NOMO-1 (cell line): ENCODE measurements around the gene ZFPM1.
"Not testable (repeated sequence)": the region's sequence is repeated elsewhere in the genome, so short reads cannot be mapped to it uniquely, and the experiment has no call there.

Experiments
- DNase-seq, 2 experiments: peaks; one replicate each; lab custom pipeline; 2025; ENCODE audit not compliant: unreplicated experiment in 2 of 2; lab: John Stamatoyannopoulos, UW

The ZFPM1 gene

DNA sequence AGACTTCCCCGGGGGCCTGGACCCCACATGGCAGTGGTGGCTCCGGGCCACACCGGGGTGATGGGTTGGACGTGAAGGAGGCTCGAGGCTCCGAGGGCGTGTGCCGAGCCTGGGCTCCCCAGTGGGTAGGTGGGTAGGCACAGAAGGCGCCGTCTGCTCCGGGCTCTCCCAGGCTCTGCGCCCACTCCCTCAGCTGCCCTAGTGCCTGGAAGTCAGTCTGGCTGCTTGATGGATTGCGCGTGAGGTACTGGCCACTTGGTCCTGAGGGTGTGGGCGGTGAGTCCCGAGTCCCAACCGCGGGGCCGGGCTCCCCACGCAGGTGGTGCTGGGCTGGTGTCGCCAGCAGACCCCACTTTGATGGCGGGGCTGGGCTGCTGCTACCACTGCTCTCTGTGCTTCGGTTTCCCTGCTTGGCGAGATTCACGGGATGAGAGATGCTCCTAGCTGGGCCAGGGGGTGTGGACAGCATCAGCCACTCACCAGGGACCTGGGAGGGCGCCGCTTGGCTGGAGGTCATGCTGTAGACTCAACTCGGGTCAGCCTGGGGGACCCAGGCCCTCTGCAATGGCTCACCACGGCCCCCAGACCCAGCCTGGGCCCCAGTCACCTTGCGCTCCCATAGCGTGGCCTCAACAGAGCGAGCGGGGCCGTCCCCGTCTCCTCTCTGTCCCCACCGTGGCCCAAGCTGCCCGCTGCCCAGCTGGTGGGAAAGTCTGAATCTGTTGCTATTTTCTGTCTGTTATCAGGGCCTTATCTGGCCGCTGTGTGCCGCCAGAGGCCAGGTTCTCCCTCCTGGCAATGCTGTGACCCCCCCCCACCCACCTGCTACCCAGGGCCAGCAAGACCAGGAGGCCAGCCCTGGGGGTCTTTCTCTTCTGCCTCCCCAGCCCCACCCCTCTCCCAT is 26.1 kb downstream of the ZFPM1 start:
- DNase-seq = no peak

DNA sequence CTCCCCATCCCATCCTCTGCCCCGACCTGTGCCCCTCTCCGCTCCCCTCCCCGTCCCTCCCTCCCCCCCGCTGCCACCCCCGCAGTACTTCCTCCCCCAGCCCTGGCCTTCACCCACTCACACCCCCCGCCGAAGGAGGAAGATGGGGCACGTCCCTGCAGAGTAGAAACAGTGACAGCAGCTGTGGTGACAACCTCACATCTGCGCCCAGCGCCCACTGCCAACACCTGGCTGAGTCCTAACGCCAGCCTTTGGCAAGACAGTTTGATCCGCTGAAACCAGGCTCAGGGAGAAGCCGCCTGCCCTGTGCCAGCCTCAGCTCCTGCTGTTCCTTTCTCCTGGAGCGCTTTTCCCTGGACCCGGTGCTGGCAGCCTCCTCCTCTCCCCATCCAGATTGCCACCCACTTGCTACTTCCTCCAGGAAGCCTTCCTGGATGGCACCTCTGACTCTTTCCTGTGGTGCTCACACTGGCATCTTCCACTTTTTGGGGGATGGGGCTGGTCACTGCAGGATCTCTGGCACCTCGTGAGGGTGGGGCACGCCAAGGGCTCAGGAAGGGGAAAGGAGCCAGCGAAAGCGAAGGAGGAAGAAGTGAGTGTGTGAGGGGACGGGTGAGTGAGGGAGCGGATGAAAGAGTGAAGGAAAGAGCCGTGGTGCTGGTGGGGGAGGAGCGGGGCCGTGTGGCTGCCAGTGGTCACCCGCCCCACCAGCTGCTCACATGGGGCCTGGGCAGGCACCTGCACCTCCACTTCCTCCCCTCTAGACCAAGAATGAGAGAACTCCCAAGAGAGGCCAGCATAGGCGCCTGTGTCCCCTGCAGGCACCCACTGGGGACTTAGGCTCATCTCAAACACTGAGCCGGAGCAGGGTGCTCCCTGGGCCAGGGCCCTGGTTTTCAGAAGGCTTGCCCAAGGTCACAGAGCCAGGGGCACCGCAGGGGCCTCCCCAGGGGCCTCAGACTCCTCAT is 27.0 kb downstream of the ZFPM1 start:
- DNase-seq = no peak

DNA sequence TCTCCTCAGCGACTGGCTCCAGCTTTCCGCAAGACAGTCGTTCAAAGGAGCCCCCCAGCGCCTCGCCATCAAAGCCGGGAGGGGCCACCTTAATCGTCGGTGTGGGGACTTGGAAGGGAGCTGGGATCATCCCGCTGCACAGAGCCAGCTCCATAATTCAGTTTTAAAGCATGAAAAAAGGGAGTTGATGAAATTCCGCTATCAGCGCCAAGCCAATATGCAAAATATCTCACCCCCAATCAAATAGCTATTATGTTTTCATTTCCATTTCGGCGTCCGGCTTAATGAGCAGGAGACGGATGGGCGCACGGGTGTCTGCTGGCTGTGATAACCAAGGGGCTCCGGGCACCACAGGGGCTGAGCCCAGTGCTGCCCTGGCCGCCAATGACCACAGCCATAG is 27.7 kb downstream of the ZFPM1 start:
- no peak for DNase-seq

DNA sequence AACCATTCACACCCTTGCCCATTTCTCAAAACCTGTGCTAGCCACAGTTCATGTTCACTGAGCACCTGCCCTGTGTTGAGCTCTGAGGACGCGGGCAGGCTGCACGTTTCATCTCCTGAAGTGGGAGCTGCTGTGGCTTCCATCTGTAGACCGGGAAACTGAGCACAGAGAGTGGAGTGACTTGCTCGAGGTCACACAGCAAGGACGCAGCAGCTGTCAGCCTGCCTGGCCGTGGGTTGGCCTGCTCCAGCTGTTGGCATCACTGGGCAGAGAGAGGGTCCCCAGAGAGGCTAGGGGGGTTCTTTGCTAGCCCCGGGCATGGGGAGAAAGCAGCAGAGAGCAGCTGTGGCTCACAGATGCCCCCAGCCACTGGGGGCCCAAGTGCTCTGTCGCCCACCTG is 28.8 kb downstream of the ZFPM1 start:
- no peak for DNase-seq

DNA sequence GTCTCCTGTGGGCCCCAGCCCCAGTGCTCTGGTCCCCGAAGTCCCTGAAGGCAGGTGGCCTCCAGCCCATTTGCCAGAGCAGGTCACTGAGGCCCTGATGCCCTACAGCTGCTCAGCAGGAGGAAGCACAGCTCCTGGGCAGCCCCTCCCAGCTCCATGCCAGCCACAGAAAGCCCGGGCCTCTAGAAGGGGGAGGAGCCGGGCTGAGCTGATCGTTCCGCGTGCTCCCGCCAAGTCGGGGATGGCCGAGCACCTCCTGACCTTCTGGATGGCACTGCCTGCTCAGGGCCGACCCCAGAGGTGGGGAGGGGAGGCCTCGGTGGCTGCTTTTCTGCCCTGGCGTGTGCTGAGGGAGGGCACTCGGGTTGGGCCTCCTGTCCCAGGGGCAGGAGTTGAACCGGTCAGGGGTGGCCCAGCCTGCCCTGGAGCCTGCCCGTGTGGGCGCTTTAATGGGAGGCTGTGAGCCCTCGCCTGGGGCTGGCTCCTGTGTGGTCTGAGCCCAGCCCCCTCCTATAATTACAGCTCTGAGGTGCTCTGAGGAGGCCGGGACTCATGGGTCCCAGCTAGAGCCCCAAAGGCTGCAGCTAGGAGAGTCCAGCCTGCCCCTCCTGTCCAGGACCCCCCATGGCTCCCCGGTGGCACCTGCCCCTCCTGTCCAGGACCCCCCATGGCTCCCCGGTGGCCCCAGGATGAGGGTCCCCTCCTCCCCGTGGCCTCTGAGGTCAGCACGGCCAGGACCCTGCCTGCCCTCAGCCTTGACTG is 29.7 kb downstream of the ZFPM1 start:
- no peak for DNase-seq

DNA sequence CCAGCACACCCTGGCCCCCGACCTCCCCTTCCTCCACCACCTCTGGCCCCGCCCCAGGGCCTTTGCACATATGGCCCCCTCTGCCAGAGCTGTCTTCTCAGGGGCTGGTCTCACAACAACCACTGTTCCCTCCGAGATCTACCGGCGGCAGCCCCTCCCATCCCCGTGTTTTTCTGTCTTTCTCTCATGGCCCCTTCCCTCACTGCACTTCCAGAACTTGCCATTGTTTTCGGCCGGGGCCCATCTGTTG is 30.2 kb downstream of the ZFPM1 start:
- no peak for DNase-seq

DNA sequence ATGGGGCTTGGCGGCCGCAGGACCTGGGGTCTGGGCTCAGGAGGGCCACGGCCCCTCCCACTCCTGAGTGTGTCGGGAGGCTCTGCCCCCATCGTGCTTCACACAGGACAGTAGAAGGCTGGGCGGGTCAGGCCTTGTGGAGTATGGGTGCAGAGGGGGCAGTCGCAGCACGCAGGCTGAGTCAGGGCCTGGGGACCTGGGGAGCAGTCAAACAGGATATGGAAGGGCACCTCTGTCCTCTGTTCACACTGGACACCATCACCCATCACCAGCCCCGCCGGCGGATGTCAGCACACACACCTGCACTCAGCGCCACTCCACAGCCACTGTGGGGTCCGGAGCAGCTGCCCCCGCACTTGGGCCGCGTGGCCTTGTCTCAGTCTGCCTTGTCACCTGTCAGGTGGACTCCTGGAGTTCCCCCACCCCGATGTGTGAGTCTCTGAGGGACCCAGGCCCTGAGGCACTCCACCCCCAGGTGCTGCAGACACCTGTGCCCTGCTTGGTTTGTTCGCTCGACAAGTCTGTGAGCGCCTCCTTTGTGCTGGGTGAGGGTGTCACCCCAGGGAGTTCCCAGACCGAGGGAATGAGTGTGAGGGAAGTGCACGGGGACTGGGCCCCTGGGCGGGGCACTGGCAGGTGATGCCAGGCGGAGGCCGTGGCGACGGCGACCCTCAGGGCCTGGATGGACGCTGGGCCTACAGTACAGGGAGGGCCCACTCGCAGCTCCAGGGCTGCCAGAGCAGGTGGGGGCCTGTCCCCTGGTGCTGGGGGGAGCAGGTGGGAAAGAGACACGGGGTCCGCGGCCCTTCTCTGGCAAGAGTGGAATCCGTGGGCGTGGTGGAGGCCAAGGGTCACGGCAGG is 31.7 kb downstream of the ZFPM1 start:
- no peak for DNase-seq

DNA sequence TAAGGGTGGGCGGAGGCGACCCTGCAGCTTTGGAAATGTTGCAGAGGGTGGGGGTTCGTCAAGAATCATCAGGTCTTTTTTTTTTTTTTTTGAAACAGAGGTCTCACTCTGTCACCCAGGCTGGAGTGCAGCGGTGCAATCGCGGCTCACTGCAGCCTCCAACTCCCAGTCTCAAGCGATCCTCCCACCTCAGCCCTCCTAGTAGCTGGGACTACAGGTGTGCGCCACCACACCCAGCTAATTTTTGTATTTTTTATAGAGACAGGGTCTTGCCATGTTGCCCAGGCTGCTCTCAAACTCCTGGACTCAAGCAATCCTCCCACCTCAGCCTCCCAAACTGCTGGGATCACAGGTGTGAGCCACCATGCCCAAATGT is 32.3 kb downstream of the ZFPM1 start:
- not testable (repeated sequence) for DNase-seq

DNA sequence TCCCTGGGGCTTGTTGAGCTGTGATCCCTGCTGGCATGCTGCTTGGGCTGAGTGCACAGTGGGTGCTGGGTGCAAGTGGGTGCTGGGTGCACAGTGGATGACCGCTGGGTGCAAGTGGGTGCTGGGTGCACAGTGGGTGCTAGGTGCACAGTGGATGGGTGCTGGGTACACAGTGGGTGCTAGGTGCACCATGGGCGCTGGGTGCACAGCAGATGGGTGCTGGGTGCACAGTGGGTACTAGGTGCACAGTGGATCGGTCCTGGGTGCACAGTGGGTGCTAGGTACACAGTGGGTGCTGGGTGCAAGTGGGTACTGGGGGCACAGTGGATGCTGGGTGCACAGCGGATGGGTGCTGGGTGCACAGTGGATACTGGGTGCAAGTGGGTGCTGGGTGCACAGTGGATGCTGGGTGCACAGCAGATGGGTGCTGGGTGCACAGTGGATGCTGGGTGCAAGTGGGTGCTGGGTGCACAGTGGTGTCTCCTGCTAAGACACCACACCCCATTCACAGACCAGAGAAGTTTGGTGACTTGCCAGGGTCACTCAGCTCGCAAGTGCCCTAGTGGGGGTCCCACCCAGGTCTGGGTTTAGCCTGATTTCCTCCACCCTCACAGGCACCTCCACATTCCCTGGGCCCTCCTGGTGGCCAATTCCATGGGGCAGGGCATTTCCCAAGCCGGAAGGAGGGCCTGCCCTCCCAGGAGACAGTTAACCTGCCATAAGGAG is 33.5 kb downstream of the ZFPM1 start:
- no peak for DNase-seq

DNA sequence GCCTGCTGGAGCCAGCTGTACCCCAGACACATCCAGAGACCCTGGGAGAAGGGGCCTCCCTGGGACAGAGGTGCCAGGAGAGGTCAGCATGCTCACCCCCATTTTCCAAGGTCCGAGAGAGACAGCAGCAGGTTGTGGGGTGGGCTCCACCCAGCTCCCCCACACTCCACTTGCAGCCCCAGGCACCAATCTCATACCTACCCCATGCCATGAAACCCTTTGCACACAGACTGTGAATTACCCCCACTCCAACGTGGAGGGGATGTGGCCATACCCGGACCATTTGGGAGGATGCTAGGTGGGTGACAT is 34.0 kb downstream of the ZFPM1 start:
- DNase-seq = no peak

DNA sequence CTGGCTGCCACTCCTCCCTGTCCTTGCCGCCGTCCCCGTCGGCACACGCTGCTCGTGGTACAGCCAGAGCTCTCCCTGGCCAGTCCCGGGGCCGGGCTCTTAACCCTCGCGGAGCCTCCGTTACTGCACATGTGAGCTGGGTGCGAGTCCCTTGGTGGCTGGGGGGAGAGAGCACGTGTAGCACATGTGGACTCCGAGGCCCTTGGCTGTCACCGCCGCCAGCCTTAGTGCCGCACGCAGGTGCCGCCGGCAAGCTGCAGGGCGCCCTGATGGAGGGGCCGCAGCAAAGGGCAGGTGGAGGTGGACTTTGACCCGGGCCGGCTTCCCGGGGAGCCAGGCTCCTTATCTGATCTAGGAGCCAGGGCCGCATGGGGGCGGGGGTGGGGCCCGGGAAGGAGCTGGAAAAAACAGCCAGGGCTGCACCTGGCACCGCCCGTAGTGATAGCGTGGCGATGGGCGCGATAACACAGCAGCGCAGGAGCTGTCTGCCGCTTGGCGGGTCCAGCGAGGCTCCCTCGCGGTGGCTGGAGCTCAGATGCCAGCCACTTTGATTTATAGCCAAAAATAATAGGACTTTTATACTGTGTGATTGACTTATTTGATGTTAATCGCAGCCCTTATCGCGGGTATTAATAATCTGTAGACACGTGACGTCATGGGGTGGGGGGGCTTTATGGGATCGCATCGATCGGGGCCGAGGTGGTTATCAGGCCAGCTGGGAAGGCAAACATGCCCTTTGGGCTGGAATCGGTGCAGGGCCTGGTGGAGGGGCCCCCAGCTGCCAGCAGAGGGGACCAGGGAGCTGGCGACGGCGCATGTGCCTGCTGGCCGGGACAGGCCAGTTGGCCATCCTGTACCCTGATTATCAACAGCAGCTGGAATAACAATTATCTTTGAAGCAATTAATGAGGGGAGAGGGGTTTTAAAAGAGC is 35.1 kb downstream of the ZFPM1 start:
- no peak for DNase-seq

DNA sequence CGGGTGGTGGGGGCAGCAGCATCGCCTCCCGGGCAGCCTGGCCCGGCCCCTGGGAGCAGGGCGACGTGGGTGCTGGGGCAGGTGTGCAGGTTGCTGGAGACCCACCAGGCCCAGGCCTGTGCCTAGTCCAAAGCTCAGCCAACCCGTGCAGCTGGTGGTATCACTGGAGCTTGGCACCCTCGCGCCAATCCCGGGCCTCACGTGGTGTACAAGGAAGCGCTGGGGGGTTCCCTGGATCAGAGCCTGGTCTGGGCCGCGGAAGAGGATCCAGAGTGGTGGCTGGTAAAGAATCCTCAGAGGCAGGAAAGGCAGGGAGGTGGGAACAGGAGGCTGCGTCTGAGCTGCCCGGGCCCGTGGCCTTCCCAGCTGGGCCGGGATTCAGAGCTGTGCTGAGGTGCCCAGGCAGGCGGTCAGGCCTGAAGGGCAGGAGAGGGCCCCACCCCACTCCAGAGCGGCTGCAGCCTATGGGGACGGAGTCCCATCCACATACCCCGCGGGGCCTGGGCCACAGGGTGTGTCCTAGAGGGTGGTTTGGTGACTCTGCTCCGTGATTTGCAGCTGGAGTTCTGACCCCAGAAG is 36.2 kb downstream of the ZFPM1 start:
- DNase-seq = no peak

DNA sequence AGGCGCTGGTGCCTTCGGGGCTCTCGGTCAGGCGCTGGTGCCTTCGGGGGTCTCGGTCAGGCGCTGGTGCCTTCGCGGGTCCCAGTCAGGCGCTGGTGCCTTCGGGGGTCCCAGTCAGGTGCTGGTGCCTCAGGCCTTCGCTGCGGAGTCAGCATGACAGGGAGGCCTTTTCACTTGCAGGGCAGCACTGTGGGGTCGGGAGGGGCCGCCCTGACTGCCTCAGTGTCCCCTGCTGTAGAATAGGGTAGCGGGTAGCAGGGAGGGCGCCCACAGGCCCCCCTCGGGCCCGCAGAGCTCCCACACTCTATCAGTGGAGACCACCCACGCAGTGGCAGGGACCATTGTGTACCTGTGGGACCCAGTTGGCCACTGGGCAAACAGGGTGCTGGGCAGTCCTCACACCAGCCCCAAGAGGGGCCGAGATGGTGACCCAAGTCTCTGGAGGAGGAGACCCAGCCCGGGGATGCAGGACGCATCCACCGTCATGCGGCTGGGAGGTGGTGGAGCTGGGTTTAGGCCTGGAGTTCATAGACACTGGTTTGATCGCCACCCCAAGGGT is 38.0 kb downstream of the ZFPM1 start:
- DNase-seq = no peak

DNA sequence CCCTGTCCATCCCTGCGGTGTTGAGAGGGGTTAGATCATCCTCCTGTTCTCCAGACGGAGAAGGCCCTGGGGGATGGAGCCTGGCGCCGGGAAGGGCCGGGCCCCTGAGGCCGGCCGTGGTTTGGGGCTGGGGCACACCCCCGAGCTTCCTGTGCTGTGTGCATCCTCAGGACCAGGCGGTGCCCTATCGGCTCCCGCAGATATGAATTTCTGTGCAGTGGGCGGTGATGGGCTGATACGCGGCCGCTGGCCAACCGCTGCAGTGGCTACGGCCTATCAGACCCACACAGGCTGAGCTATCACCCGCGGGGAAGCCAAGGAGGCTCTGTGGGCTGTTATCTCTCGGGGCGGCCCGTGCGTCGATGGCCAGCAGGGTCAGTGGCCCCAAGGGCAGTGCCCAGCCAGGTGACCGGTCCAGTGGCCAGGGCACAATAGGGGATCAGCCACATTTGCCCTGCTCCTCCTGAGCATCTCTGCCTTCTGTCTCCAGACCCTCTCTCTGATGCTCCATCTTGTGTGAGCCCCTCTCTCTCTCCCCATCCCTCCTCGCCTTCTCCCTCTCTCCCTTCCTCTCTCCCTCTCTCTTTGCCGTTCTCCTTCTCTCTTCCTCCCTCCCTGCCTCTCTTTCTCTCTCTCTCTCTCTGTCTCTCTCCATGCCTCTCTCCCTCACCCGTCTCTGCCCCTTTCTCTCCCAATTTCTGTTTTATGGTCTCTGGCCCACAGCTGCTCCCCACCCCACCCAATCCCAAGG is 38.7 kb downstream of the ZFPM1 start:
- no peak for DNase-seq

DNA sequence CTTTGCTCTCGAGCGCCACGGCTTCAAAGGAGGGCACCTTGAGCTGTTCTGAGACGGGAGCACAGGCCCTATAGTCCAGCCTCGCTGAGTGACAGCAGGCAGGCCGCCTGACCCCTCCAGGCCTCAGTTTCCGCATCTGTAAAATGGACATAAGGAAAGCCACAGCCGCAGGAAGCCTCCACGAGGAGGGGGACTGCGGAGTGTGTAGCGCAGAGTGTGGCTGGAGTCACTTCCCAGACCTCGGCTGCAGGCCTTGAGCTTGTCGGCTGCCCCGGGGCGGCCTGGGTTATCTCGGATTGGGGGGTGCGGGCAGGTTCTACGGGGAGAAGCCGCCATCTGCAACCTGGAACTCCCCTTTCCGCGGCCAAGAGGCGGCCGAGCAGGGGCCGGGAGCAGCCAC is 40.8 kb downstream of the ZFPM1 start:
- DNase-seq = no peak

DNA sequence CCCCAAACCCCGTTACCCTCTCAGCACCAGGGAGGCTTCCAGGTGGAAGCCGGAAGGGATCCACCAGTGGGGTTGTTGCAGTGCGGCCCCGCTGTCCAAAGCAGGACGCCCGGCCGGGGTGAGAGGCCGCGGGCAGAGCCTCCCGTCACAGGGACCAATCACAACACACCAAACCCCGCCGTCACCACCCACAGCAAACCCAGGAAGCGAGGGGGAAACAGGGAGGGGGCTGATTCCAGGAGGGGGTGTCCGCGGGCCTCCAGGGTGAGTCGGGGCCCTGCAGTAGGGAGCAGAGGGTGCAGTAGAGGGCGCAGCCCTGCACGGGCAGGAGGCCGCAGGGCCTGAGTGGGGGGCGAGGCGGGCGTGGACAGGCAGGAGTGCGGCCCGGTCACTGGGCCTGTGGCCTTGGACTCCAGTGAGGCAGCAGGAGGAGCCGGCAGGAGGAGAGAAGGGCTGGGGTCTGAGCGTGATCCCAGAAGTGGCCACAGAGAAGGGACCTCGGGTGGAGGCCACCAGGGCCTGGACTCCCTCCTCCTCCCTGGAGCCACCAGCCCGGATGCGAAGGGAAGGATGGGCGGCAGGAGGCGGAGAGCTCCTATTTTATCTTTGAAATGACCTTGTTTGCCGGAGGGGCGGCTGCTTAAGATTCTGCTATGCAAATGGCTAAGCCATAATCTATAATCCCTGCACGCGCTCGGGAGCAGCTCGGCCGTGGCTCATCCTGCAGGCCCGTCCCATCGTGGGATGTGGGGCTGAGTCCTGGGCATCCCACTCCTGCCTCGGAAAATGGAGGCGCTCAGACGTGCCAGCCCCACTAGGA is 41.5 kb downstream of the ZFPM1 start:
- DNase-seq = no peak
